IPS DF 6.9 (cell line): ENCODE results near the gene WDR62.
A peak's percentile ranks its signal among the peaks of the same experiment; 100 is the strongest.
"Not testable (repeated sequence)": the region's sequence is repeated elsewhere in the genome, so short reads cannot be mapped to it uniquely, and the experiment has no call there.

Experiments used
- DNase-seq: peaks from one replicate; pipeline ENCODE4 v3.0.0-alpha.2; 2013; ENCODE audit warnings: low read depth, low spot score
- H3K27ac ChIP-seq: one replicate; pipeline ENCODE4 v1.5.1; 2013; ENCODE audit warnings: low read length, control low read depth
- H3K27me3 ChIP-seq: 2 replicates; pipeline ENCODE4 v1.6.1; 2013; ENCODE audit warnings: mild to moderate bottlenecking, low read length; ENCODE audit not compliant: control insufficient read depth, insufficient read depth
- H3K36me3 ChIP-seq: 2 replicates; pipeline ENCODE4 v1.6.1; 2013; ENCODE audit warnings: low read length; ENCODE audit not compliant: control insufficient read depth, insufficient read depth
- H3K4me1 ChIP-seq: 2 replicates; pipeline ENCODE4 v1.6.1; 2013; ENCODE audit warnings: low read length; ENCODE audit not compliant: control insufficient read depth, insufficient read depth
- H3K4me3 ChIP-seq: 2 replicates; pipeline ENCODE4 v1.5.1; 2013; ENCODE audit warnings: mild to moderate bottlenecking, low read length
- H3K9me3 ChIP-seq: 2 replicates; pipeline ENCODE4 v1.6.1; 2013; ENCODE audit warnings: low read length, inconsistent platforms; ENCODE audit not compliant: control insufficient read depth, insufficient read depth
- WGBS: extraction: QIAGEN DNeasy Blood & Tissue Kit; methylation state at CpG from one replicate; pipeline ENCODE4 v1.1.7; 2013; ENCODE audit warnings: mixed read lengths, missing lambda C conversion rate; ENCODE audit not compliant: insufficient read length, insufficient coverage; 5-methylcytosine and 5-hydroxymethylcytosine counted together

WDR62 gene

GRCh38 chr19:36040495-36040894, 14.2 kb upstream of the WDR62 start:
- no peaks in the 10 kb centered on the region for H3K9me3 ChIP-seq
- DNase-seq: no peak
- H3K4me1 ChIP-seq: no peaks in the 10 kb centered on the region
- no CpG with 5 or more reads among the region's 6 CpGs for WGBS
- no peak overlapping the region for H3K27ac ChIP-seq
- H3K4me3 ChIP-seq: no peak overlapping the region
- H3K27me3 ChIP-seq: no peaks in the 10 kb centered on the region
- no peaks in the 10 kb centered on the region for H3K36me3 ChIP-seq

- H3K4me3 ChIP-seq, H3K27me3 ChIP-seq, H3K4me1 ChIP-seq, DNase-seq, H3K36me3 ChIP-seq, H3K27ac ChIP-seq, H3K9me3 ChIP-seq: not testable (repeated sequence)
- no CpG with 5 or more reads among the region's 6 CpGs for WGBS
Observed at GRCh38 chr19:36041092-36041491, 13.6 kb upstream of the WDR62 start.

GRCh38 chr19:36041831-36042230, 12.9 kb upstream of the WDR62 start:
- Histone ChIP-seq H3K27me3 (no peaks in the 10 kb centered on the region), H3K4me1 (no peaks in the 10 kb centered on the region), H3K4me3 (no peak overlapping the region), H3K9me3 (no peaks in the 10 kb centered on the region), H3K36me3 (no peaks in the 10 kb centered on the region), H3K27ac (no peak overlapping the region)
- no peak for DNase-seq
- no CpG with 5 or more reads among the region's 3 CpGs for WGBS

GRCh38 chr19:36043952-36044351, 10.7 kb upstream of the WDR62 start:
- Histone ChIP-seq H3K9me3 (no peaks in the 10 kb centered on the region), H3K27ac (no peak overlapping the region), H3K36me3 (no peaks in the 10 kb centered on the region), H3K4me1 (no peaks in the 10 kb centered on the region), H3K4me3 (no peak overlapping the region), H3K27me3 (no peaks in the 10 kb centered on the region)
- WGBS: no CpG with 5 or more reads among the region's 2 CpGs
- no peak for DNase-seq

- Histone ChIP-seq H3K36me3 (no peaks in the 10 kb centered on the region), H3K4me1 (peaks cover 1% of the 10 kb centered on the region; the same call in 1 of the 2 replicates), H3K9me3 (no peaks in the 10 kb centered on the region), H3K27me3 (no peaks in the 10 kb centered on the region), H3K27ac (no peak overlapping the region), H3K4me3 (no peak overlapping the region)
- no peak for DNase-seq
- no CpG with 5 or more reads among the region's 5 CpGs for WGBS
Observed at GRCh38 chr19:36046443-36047050, 8.2 kb upstream of the WDR62 start.

- Histone ChIP-seq H3K27ac (no peak overlapping the region), H3K4me1 (peaks cover 1% of the 10 kb centered on the region; the same call in 1 of the 2 replicates), H3K9me3 (no peaks in the 10 kb centered on the region), H3K36me3 (no peaks in the 10 kb centered on the region), H3K27me3 (no peaks in the 10 kb centered on the region), H3K4me3 (no peak overlapping the region)
- DNase-seq: no peak
Observed at GRCh38 chr19:36047835-36048234, 6.9 kb upstream of the WDR62 start.

GRCh38 chr19:36049080-36049698, 5.5 kb upstream of the WDR62 start:
- Histone ChIP-seq H3K9me3 (no peaks in the 10 kb centered on the region), H3K4me1 (peaks cover 1% of the 10 kb centered on the region; the same call in 1 of the 2 replicates), H3K27ac (no peak overlapping the region), H3K27me3 (no peaks in the 10 kb centered on the region), H3K4me3 (no peak overlapping the region), H3K36me3 (no peaks in the 10 kb centered on the region)
- no CpG with 5 or more reads among the region's 4 CpGs for WGBS
- no peak for DNase-seq

- H3K4me1 ChIP-seq: peaks cover 1% of the 10 kb centered on the region; the same call in 1 of the 2 replicates
- DNase-seq: no peak
- WGBS: no CpG with 5 or more reads among the region's 3 CpGs
- H3K36me3 ChIP-seq: no peaks in the 10 kb centered on the region
- H3K4me3 ChIP-seq: no peak overlapping the region
- H3K27me3 ChIP-seq: no peaks in the 10 kb centered on the region
- H3K9me3 ChIP-seq: no peaks in the 10 kb centered on the region
- H3K27ac ChIP-seq: no peak overlapping the region
Observed at GRCh38 chr19:36051236-36051635, 3.5 kb upstream of the WDR62 start.

GRCh38 chr19:36051637-36052036, 3.1 kb upstream of the WDR62 start:
- Histone ChIP-seq H3K4me1 (peaks cover 1% of the 10 kb centered on the region; the same call in 1 of the 2 replicates), H3K27me3 (no peaks in the 10 kb centered on the region), H3K9me3 (no peaks in the 10 kb centered on the region), H3K36me3 (no peaks in the 10 kb centered on the region), H3K27ac (no peak overlapping the region), H3K4me3 (no peak overlapping the region)
- no peak for DNase-seq
- WGBS: no CpG with 5 or more reads among the region's 4 CpGs

- Histone ChIP-seq H3K4me1 (peaks cover 1% of the 10 kb centered on the region; the same call in 1 of the 2 replicates), H3K4me3 (peak within 1 kb of the TSS; percentile 69)
Observed at GRCh38 chr19:36054119-36054732, 471 bp upstream of the WDR62 start, which contains the start of gene THAP8. Gene THAP8, minus strand, starts transcription at chr19:36054285. Its CDS starts 68 bp downstream, at chr19:36054217.

More at GRCh38 chr19:36054119-36054732, 471 bp upstream of the WDR62 start, which contains the start of gene THAP8:
- no CpG with 5 or more reads among the region's 56 CpGs for WGBS
- H3K27ac ChIP-seq: no peak within 1 kb of the TSS
- peak; percentile 98 for DNase-seq
- H3K9me3 ChIP-seq: no peaks in the 10 kb centered on the region
- H3K36me3 ChIP-seq: peaks cover 3% of the 10 kb centered on the region; the same call in 1 of the 2 replicates
- H3K27me3 ChIP-seq: no peaks in the 10 kb centered on the region
